GM12872 (cell line): ENCODE measurements around the gene SIL1.

Source experiments
- TF ChIP-seq, protein P1 (sequence below): IDR thresholded peaks from 3 replicates; pipeline ENCODE4 v1.5.1; 2011; ENCODE audit warnings: low read depth, mild to moderate bottlenecking, low read length, moderate library complexity; ENCODE audit not compliant: insufficient read depth

SIL1 gene

DNA sequence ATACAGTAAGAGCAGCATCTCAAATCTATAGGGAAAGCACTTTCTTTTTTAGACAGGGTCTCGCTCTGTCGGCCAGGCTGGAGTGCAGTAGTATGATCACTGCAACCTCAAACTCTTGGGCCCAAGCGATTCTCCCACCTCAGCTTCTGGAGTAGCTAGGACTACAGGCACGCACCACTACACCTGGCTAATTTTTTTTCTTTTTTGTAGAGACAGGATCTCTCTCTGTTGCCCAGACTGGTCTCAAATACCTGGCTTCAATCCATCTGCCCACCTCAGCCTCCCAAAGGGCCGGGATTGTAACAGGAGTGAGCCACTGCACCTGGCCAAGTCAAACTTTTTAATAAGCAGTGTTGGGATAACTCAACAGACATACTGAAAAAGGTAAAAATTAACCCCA lies 107.6 kb downstream of the SIL1 start:
- TF ChIP-seq, protein P1, sequence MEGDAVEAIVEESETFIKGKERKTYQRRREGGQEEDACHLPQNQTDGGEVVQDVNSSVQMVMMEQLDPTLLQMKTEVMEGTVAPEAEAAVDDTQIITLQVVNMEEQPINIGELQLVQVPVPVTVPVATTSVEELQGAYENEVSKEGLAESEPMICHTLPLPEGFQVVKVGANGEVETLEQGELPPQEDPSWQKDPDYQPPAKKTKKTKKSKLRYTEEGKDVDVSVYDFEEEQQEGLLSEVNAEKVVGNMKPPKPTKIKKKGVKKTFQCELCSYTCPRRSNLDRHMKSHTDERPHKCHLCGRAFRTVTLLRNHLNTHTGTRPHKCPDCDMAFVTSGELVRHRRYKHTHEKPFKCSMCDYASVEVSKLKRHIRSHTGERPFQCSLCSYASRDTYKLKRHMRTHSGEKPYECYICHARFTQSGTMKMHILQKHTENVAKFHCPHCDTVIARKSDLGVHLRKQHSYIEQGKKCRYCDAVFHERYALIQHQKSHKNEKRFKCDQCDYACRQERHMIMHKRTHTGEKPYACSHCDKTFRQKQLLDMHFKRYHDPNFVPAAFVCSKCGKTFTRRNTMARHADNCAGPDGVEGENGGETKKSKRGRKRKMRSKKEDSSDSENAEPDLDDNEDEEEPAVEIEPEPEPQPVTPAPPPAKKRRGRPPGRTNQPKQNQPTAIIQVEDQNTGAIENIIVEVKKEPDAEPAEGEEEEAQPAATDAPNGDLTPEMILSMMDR = no peak

DNA sequence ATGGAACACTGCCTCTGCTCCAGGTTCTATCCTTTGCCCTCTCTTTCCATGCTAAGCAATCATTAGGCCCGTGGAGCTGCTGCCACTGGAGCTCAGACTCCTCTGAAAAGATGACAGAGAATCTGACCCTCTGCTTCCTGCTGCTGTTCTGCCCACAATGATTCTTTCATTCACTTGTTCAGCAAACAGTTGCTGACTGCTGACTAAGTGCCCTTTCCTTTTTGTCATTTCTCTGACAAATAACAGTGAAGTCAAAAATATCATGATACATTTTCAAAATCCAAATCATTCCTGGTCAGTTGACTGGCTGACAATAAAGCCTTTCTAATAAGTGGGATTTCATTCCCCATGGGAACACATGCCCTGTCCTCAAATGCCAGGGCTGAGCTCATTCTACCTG lies 110.1 kb downstream of the SIL1 start:
- TF ChIP-seq, protein P1 = no peak

DNA sequence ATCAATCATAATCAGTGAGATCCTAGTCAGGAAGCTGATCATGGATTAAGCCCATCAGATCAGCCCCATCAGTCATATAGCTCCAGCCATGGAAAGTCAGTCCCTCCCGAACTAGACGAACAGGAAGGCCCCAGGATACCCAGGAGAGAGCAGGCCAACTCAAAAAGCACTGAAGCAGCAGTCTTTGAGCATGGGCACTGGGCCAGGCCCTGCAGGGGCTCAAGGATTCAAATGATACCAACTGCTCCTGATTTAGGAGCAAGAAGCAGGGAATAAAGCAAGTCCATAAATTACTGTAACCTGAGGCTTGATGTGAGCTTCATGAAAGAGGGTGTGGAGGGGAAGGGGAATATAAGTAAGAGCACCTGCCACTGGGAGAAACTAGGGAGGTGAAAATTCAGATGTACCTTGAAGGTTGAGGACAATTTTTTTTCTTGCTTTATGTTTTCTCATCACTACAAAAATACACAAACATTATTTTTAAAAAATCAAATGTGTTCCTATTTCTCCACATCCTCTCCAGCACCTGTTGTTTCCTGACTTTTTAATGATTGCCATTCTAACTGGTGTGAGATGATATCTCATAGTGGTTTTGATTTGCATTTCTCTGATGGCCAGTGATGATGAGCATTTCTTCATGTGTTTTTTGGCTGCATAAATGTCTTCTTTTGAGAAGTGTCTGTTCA lies 115.2 kb downstream of the SIL1 start:
- TF ChIP-seq, protein P1 = no peak

DNA sequence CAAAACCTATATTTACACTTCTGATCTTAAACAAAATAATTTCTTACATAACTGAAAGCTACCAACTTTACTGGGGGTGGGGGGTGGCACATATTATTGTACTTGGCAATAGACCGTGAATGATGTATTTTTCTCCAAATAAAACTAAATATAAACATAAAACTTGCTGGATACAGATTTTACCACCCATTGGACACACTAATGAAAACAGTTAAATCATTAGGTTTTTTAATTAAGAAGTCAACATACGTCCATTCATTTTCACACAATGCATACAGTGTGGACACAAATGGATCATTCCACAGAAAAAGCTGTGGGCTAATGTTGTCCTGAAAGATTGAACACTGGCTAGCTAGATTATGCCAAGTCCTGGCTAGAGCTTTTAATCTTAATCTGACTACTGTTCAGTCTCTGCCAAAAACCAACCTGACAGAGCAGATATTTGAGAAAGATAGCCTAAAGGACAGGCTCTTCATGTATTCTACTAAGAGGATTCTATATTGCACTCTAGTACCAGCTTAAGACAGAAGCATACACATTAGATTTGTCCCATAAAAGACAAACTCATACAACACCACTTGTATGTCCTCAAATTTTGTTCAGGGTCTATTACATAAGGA lies 118.1 kb downstream of the SIL1 start:
- TF ChIP-seq, protein P1 = no peak

DNA sequence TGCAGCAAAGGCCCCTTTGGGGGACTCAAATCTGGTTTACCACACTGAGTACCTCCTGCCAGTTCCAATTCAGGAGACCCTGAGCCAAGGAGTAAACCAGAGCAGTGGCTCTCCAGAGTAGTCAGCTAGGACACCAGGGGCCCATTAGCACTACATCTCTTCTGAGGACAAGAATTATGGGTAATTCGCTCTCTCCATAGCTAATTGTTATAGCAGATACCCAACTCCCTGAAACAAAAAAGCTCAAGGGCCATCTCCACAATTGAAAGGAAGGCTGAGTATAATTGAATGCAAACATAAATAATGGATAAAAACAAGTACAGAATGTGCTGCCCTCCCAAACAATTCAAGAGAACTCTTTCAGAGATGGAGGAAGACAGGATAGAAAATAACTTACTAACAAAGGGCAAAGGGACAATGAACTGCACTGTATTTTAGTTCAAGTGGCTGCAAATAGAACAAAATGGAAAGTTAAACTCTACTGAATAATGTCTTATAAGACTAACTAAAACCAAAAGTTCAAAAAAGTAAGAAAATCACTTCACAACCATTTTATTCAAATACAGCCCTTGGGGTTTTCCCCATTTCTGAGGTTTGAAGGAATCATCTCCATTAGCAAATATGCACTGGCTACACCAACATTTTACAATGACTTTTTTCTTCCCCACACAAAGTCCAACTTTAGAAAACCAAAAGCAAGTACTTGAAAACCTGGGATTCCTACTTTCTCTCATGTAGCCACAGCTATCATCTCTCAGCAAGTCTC lies 118.8 kb downstream of the SIL1 start:
- TF ChIP-seq, protein P1 = no peak

DNA sequence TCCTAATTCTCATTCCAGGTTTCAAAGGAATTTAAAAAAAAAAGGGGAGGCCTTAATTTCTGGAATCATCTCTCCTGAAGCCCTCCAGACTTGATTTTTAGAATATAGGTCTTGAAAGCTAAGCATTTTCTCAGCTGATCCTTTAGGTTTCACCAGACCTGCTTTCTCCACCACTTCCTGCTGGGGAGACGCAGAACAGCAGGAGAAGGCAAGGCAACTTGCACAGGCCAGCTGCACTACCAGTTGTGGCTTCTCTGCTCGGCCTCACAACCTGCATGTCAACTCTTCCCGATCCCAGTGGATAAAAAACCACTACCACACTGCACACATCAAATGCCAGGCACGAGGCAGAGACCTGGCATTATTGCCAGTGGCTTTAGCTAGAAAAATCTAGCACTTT lies 119.8 kb downstream of the SIL1 start:
- TF ChIP-seq, protein P1 = no peak

DNA sequence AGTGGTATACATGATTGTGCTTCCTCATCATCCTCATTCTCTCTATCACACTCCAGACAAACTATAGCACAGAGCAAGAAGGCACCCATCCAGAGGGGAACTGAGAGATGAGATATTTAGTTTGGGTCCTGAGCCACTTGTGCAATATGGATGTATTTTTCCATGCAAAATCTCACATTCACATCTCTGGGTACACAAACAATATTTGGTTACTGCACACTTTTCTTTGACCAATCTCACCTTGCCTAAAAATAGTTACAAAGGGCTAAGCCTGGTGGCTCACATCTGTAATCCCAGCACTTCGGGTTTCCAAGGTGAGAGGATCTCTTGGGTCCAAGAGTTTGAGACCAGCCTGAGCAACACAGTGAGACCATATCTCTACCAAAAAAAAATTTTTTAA lies 120.3 kb downstream of the SIL1 start:
- TF ChIP-seq, protein P1 = no peak
